Activated CD8-positive, alpha-beta memory T cell treated with anti-CD3 and anti-CD28 coated beads, Interleukin-2, amount 50 U/mL, for 48 hours (primary cell): ENCODE measurements around the gene PRDM5.
A peak's percentile ranks its signal among the peaks of the same experiment; 100 is the strongest.

Source experiments
- DNase-seq: peaks from one replicate; pipeline ENCODE4 v3.0.0-alpha.2; 2020

PRDM5 gene

DNA sequence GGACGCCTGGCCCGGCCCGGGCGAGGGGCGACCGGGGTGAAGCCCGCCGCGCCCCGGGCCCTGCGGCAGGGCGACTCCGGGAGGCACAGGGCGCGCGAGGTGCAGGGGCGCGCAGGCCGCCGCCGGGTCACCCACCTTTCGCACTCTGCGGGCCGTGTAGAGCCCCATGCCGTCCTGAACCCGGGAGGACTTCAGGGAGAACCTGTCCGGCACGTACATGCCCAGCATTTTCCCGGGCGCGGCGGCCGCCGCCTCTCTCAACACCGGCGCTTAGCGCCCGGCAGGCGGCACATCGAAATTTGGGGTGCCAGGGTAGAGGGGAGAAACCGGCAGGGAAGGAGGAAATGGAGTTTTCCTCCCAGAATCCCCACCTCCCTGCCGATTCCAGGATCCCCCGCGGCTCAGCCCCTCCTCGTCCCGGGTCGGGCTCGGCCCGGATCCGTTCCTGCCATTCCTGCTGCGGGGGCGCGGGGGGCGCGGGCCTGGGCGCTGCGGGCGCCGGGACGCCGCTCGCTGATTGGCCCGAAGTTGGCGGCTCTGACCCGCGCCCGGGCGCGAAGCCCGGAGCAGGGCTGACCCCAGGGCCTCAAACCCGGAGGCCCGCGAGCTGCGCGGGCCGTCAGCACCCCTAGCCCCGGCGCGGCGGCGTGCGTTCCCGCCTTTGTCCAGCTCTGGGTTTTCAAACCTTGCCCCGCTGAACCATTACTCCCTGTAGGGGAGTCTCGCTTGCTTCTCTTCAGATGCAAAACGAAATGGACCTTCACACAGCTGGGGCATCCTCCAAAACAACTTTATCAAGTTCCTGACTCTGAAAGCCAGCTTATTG is at the start of gene PRDM5:
PRDM5 (minus strand) TSS at position 346 of the 826 bp plus-strand sequence; CDS start at position 228, 118 bp downstream.
- DNase-seq: peak; percentile 70

DNA sequence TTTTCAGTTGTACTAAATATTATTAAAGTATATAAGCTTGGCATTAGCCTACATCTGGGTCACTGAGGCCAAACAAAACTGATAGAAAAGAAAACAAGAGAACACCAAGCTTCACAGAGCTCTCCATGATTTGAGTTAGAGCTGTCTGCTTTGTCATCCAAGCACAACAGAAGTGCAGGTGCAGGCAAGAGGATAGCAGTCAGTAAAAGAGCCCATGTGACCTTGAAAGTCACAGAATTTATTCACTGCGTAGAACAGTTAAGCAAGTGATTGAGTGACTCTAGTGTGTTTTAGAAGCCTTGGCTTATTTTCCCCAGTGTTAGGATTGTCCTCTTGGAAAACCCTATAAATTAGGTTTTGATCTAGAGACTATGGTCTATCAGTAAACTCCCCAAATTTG is 49.4 kb upstream of the PRDM5 start:
- no peak for DNase-seq

GRCh38 chr4:120965938-120966337 is 43.4 kb upstream of the PRDM5 start:
- no peak for DNase-seq

DNA sequence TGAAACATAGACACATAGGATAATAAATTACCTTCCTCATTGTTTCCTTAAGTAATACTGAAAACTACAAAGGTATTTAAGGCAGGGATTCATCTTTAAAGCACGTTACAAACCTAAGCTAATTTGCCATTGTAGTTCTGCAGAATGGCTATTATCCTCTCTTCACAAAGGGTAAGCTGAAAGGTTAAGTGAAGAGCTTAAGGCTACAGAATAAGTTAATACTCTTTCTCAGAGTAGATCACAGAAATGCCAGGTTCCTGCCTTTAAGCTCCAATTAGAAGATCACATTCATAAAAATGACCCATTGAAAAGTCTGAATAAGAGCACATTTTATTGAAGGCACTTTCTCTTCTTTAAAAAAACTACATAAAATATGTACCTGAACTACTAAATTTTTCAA is 42.1 kb upstream of the PRDM5 start:
- no peak for DNase-seq

GRCh38 chr4:120963449-120963848 is 40.9 kb upstream of the PRDM5 start:
- no peak for DNase-seq

GRCh38 chr4:120960656-120961267 is 38.2 kb upstream of the PRDM5 start:
- no peak for DNase-seq

DNA sequence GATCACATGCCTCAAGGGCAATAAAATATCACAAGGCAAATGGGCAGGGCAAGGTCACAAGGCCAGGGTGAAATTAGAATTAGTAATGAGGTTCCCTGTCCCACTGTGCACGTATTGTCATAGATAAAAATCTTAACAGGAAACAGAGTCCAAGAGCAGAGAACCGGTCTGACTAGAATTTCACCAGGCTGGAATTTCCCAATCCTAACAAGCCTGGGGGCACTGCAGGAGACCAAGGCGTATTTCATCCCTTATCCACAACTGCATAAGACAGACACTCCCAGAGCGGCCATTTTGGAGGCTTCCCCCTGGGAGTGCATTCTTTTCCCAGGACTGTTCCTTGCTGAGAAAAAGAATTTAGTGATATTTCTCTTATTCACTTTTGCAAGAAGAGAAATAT is 25.9 kb upstream of the PRDM5 start:
- DNase-seq: no peak

DNA sequence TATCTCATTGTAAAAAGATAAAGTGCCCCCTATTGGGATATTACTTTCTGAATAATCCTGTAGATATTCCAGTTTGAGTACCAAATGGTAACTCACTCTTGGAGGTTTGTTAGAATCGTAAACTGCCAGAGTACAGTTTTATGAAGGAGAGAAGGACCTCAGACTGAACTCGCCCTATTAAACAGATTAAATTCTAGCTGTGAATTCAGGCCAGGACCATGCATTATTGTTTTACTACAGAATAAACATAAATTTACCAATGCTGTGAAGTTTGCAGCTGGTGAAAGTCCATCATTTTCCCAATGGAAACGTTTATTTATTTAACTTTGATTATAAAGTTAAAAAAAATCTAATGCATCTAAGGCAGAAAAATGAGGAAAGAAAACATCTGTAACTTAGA is 20.2 kb upstream of the PRDM5 start:
- DNase-seq: no peak

DNA sequence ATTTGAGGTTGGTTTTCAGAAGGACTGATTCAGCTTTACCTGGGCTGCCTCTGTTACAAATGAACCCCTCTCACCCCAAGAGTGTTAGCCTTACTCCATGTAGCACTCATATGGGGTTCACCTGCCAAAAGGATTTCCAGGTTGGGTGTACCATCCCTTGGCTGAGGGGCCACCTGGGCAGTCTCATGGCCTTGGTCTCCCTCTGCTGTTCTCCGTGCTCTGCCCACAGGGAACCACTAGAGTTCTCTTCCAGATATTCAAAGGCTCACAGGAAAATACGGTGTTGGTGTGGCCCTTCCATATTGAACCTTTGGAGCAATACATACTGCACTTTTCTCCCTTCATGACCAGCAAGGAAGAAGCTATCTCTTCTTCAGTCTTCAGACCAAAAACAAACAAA is 18.0 kb upstream of the PRDM5 start:
- no peak for DNase-seq

DNA sequence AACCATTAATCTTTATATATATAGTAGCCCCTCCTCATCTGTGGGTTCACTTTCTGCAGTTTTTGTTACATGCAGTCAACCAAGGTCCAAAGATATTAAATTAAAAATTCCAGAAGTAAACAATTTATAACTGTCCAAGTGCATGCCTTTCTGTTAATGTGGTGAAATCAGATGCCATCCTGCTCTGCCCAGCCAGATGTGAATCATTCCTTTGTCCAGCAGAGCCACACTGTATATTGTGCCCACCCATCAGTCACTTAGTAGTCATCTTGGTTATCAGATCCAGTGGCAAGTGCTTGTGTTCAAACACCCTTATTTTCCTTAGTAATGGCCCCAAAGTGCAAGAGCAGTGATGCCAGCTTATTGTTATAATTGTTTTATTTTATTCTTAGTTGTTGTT is 17.2 kb upstream of the PRDM5 start:
- DNase-seq: no peak

DNA sequence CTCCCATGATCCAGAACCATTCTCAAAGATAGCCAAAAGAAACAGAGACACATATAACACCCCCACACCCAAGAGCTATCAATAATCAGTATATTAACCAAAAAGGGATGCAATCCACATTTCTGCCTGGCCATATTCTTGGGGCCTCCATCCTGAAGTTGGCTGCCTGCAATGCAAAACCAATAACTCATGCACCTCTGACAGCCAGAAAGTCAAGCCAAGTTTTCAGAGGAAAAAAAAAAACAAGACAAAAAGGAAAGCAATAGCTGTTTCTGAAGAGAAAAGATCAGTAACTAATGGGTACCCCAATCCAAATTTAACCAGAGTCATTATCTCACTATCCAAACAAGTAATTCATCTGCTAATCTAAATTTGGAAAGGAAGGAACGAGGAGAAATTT is 7.3 kb upstream of the PRDM5 start:
- no peak for DNase-seq

DNA sequence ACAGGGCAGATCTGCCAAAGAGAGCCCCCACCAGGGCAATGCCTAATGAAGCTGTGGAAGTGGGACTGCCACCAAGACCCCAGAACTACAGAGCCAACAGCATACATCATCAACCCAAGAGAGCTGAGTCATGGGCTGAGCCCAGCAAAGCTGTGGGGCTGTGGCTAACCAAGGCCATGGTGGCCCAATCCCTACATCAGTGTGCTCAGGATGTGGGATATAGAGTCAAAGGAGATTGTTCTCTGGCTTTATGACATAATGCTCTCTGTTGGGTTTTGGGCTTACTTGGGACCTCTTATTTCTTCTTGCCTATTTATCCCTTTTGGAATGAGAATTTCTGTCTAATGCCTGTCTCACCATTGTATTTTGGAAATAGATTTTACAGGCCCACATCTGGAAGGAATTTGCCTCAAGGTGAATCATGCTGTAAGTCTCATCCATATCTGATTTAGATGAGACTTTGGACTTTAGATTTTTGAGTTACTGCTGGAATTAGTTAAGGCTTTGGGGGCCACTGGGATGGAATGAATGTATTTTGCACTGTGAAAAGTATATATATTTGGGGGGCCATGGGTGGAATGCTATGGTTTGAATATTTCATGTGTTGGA is 5.4 kb upstream of the PRDM5 start:
- DNase-seq: no peak

DNA sequence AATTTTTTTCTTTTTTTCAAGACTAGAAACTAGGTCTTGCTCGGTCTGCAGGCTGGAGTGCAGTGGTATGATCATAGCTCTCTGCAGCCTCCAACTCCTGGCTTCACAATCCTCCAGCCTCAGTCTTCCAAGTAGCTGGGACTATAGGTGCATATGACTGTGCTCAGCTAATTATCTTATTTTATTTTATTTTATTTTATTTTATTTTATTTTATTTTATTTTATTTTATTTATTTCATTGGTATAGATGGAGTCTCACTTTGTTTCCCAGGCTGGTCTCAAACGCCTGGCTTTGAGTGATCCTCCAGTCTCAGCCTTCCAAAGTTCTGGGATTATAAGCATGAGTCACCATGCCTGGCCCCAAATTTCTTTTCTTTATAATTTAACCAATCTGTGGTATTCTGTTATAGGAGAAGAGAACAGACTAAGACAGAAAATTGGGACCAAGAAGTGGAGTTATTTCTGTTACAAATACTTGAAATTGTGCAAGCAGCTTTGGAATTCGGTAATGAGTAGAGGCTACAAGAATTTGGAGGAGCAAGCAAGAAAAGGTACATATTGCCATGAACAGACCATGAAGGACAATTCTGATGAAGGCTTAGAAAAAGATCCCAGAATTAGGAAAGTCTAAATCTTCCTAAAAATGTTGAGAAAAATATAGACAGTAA is 4.0 kb upstream of the PRDM5 start:
- no peak for DNase-seq

GRCh38 chr4:120924931-120925330 is 2.4 kb upstream of the PRDM5 start:
- DNase-seq: no peak

DNA sequence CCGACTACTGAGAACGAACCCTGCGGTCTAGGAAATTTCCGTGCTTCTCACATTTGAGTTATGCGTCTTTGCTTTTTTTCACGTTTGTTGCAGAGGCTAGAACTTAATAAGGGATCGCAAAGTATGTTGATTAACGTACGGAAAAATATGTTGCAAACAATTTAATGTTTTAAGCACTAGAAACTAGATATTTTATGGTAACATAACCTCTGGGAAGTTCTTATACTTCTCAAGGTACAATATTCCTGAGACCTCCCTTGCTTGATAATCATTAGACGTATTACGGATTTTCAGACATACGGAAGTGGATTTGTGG is 639 bp upstream of the PRDM5 start:
- no peak for DNase-seq

DNA sequence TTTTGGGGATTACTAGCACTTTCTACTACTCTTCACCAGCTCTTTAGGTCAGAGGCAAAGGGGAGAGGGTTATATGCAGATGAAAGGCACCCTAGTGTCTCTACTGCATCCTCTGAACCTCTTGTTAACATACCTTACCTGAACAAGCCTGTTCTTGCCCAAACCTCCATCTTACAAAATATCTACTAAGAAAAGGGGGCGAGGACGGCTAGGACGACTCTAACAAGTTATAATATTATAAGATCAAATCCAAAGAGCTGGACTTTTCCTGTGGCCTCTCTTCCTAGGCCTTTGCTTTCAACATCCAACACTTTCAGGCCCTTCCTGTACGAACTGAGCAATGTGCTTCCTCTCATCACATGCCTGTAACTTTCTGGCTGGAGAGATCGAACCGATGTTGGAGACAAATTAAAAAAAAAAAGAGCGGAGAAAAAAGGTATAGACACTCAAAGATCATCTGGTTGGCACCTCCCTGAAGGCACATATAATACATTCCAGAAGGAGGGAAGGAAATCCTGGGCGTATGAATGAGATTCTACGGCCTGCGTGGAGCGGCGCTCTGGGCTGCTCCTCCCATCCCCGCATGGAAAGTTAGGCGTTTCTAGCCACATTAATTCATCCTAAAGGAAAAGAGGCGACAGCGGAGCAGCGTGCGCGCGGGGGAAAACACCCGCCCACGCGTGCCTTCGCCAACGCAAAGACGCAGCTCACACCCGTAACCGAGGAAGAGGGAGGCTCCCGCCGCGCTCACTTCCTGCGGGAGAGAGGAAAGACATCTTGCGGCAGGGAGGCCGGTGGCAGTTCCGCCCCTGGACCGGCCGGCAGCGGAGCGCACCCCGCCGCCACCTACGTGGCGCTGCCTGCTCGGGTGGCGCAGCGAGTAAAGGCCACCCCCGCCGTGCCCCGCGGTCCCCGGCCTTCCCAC is 808 bp downstream of the PRDM5 start:
- DNase-seq: peak; percentile 69

DNA sequence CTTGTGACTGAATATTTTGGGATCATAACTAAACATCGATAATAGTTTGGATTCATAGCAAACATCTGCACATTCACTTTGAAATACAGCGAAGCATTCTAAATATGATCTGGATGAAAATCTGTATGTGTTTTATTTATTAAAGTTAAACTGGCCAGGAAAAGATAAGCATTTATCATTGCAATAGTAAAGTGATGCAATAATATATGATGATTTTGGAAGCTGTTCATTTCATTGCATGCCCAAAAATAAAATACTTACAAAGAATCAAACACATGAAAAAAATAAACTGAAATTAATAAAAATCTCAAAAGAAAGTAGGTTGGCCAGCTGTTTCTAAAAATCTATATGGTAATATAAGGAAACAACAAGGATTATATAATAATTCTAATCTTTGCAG is 1.9 kb downstream of the PRDM5 start:
- DNase-seq: no peak

GRCh38 chr4:120919358-120919757 is 3.2 kb downstream of the PRDM5 start:
- DNase-seq: no peak

GRCh38 chr4:120918788-120919187 is 3.7 kb downstream of the PRDM5 start:
- DNase-seq: no peak

DNA sequence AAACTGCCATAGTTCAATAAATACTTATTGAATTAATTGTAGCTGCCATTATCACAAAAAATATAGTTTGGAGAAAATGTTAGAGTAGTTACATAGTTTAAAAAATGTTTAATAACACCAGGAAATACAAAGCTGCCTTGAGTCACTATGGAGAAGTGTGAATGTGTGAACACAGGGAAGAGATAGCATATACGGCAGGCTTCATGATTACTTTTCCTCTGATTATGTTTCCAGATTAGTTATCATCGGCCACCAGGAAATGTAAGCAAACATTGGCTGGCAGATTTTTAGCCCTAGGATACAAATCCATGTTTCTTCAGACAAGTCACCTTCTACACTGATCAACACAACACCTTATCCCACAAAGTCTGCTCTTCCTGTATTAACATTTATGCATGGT is 4.4 kb downstream of the PRDM5 start:
- no peak for DNase-seq

DNA sequence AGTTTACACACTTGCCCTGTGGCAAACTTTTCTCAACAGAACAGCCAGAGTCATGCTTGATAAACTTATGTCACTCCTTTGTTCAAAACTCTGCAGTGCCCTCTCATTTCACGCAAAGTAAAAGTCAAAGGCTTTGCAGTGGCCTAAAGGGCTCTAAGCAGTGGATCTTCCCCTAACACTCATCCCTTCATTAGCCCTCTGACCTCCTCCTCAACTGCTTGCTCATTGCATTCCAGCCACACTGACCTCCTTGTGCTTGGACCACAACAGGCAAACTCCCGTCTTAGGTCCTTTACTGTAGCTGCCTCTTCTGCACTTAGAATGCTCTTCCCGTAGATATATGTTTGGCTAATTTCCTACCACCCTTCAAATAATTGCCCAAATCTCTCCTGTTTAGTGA is 5.6 kb downstream of the PRDM5 start:
- DNase-seq: no peak

DNA sequence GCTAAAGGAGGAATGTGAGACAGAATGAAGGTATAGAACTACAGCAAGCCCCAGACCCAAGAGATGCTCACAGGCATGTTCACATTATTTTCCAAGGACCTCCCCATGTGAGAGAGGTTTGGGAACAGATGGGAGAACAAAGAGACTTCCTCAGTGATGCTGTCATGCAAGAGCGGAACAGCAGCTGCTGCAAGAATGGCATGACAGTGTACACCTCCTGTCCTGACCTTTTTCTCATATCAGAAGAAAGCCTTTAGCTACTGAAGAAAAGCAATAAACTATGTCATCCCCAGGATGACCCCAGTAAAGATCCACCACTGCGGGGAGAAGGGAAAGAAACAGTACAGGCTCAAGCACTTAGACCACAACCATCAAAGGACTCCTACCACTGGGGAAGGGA is 7.2 kb downstream of the PRDM5 start:
- no peak for DNase-seq

GRCh38 chr4:120903419-120903818 is 19.1 kb downstream of the PRDM5 start:
- no peak for DNase-seq
